Naive thymus-derived CD4-positive, alpha-beta T cell (primary cell): ENCODE data around the gene ZDHHC1. TPM values are rescaled to one million over a fixed set of nuclear protein-coding genes. Genes with fewer than 3 reads are reported as not detected.

Experiments
- ATAC-seq: fragments of 150-1000 bp; cut with Tn5 transposase; 2 replicates; pipeline ENCODE4 v1.10.0; 2021; ENCODE audit warnings: mild to moderate bottlenecking, moderate library complexity
- CTCF ChIA-PET: fragments of 350-600 bp; sonication (Branson Sonifier 250); formaldehyde crosslinking; loops from one replicate; lab custom pipeline; 2021; ENCODE audit warnings: antibody characterized with exemption; lab: Charles Lee
- POLR2A ChIA-PET: fragments of 350-600 bp; sonication (Branson Sonifier 250); formaldehyde crosslinking; loops from one replicate; lab custom pipeline; 2021; ENCODE audit warnings: antibody characterized with exemption, inconsistent platforms; lab: Charles Lee
- DNase-seq, 9 donors: peaks; one replicate each; pipeline versions ENCODE4 v3.0.0 to v3.0.0-alpha.2; 2020 to 2022; ENCODE audit warnings: mixed read lengths in 1 of 9
- H3K27ac ChIP-seq: one replicate; pipeline ENCODE4 v1.7.0; 2013; ENCODE audit warnings: mild to moderate bottlenecking, low read depth, low read length, moderate library complexity
- H3K27me3 ChIP-seq, 2 donors: one replicate each; pipeline ENCODE4 v1.7.0; 2013; ENCODE audit warnings: low read length in 2 of 2, mild to moderate bottlenecking in 2 of 2, moderate library complexity in 2 of 2; ENCODE audit not compliant: control insufficient read depth in 2 of 2, insufficient read depth in 2 of 2
- H3K36me3 ChIP-seq, 3 experiments: 1 replicate in 2 of 3; 2 replicates in 1 of 3; pipeline ENCODE4 v1.7.0; 2013; ENCODE audit warnings: low read length in 3 of 3, mild to moderate bottlenecking in 3 of 3, moderate library complexity in 1 of 3; ENCODE audit not compliant: insufficient read depth in 3 of 3, control insufficient read depth in 2 of 3
- H3K4me1 ChIP-seq, 2 donors: one replicate each; pipeline ENCODE4 v1.7.0; 2013; ENCODE audit warnings: low read length in 2 of 2, mild to moderate bottlenecking in 2 of 2, moderate library complexity in 1 of 2; ENCODE audit not compliant: control insufficient read depth in 2 of 2, insufficient read depth in 2 of 2
- H3K4me3 ChIP-seq: 2 replicates; pipeline ENCODE4 v1.7.0; 2013; ENCODE audit warnings: mild to moderate bottlenecking, low read length
- H3K9me3 ChIP-seq, 3 experiments: 1 replicate in 2 of 3; 2 replicates in 1 of 3; pipeline ENCODE4 v1.7.0; 2013; ENCODE audit warnings: low read length in 3 of 3; ENCODE audit not compliant: control insufficient read depth in 2 of 3
- H3K27ac Mint-ChIP-seq, 9 donors: one replicate each; pipeline ENCODE4 v1.8.0; 2020 to 2022; ENCODE audit warnings: mixed read lengths in 9 of 9, mild to moderate bottlenecking in 8 of 9, moderate library complexity in 5 of 9, inconsistent platforms in 2 of 9
- H3K27me3 Mint-ChIP-seq, 5 donors: one replicate each; pipeline ENCODE4 v1.8.0; 2021 to 2022; ENCODE audit warnings: mixed read lengths in 5 of 5, mild to moderate bottlenecking in 1 of 5
- H3K36me3 Mint-ChIP-seq, 5 donors: one replicate each; pipeline ENCODE4 v1.8.0; 2020 to 2022; ENCODE audit warnings: mixed read lengths in 5 of 5, mild to moderate bottlenecking in 3 of 5, inconsistent platforms in 1 of 5
- H3K4me1 Mint-ChIP-seq, 7 donors: one replicate each; pipeline ENCODE4 v1.8.0; 2020 to 2022; ENCODE audit warnings: mixed read lengths in 7 of 7, mild to moderate bottlenecking in 3 of 7, inconsistent platforms in 1 of 7
- H3K4me3 Mint-ChIP-seq, 10 donors: one replicate each; pipeline ENCODE4 v1.8.0; 2020 to 2022; ENCODE audit warnings: mild to moderate bottlenecking in 10 of 10, mixed read lengths in 10 of 10, moderate library complexity in 6 of 10, inconsistent platforms in 2 of 10
- H3K9me3 Mint-ChIP-seq, 11 donors: one replicate each; pipeline ENCODE4 v1.8.0; 2020 to 2022; ENCODE audit warnings: mixed read lengths in 11 of 11, mild to moderate bottlenecking in 4 of 11, inconsistent platforms in 1 of 11, moderate library complexity in 1 of 11
- intact Hi-C, 2 donors: fragments of 100-400 bp; cut with micrococcal nuclease; formaldehyde crosslinking; loops; one replicate each; pipeline ENCODE4 v1.15.1; 2023
- polyA plus RNA-seq, 2 donors: library from polyadenylated mRNA; unstranded; fragments of 300-500 nt; fragmentation: Illumina TruSeq; gene quantifications; one replicate each; pipeline ENCODE4 v1.2.3, GENCODE V29; 2021
- total RNA-seq, 6 experiments: library from RNA in 5 of 6; stranded (reverse) in 5 of 6; gene quantifications; 1 replicate in 5 of 6; 2 replicates in 1 of 6; pipeline ENCODE4 v1.2.3 and lab custom pipeline; 2021 to 2026

The ZDHHC1 gene
- total and polyA plus RNA-seq, 7 experiments from 2014 or later = 0.34 to 3.6 (median 0.48) TPM; not detected in 4

GRCh38 chr16:67438824-67439393, 22.6 kb upstream of the ZDHHC1 start:
- DNase-seq (no peak), ATAC-seq (no peak)
- Histone ChIP-seq H3K27me3 (no peaks in the 10 kb centered on the region), H3K9me3 (no peaks in the 10 kb centered on the region), H3K27ac (no peak overlapping the region), H3K4me1 (no peaks in the 10 kb centered on the region), H3K4me3 (no peak overlapping the region), H3K36me3 (peaks cover 0 to 65% (median 3%) of the 10 kb centered on the region in 3 experiments)
- Mint-ChIP-seq H3K27ac (peak overlapping the region in 1 of 9 donors; percentile 32), H3K36me3 (peaks cover 4 to 17% (median 4%) of the 10 kb centered on the region in 5 donors), H3K4me1 (peaks cover 0 to 3% (median 0%) of the 10 kb centered on the region in 7 donors), H3K9me3 (no peaks in the 10 kb centered on the region), H3K27me3 (peaks cover 0 to 2% (median 0%) of the 10 kb centered on the region in 5 donors), H3K4me3 (no peak overlapping the region)
- POLR2A ChIA-PET = interaction anchor here (0.5 kb wide), 1 partner anchor 94 kb away, joined by 5 read pairs; no protein-coding TSS in a partner anchor
- intact Hi-C loops = no loop called here
- CTCF ChIA-PET = no interaction called here

GRCh38 chr16:67438098-67438791, 22.0 kb upstream of the ZDHHC1 start:
- Mint-ChIP-seq H3K36me3 (peaks cover 4 to 16% (median 4%) of the 10 kb centered on the region in 5 donors), H3K4me3 (no peak overlapping the region), H3K9me3 (no peaks in the 10 kb centered on the region), H3K4me1 (peaks cover 0 to 3% (median 0%) of the 10 kb centered on the region in 7 donors), H3K27me3 (peaks cover 0 to 5% (median 0%) of the 10 kb centered on the region in 5 donors), H3K27ac (no peak overlapping the region)
- Histone ChIP-seq H3K27ac (no peak overlapping the region), H3K4me3 (no peak overlapping the region), H3K36me3 (peaks cover 0 to 58% (median 3%) of the 10 kb centered on the region in 3 experiments), H3K4me1 (no peaks in the 10 kb centered on the region), H3K9me3 (no peaks in the 10 kb centered on the region), H3K27me3 (no peaks in the 10 kb centered on the region)
- intact Hi-C loops = no loop called here
- ATAC-seq (no peak), DNase-seq (no peak)
- ChIA-PET CTCF (no interaction called here), POLR2A (interaction anchor here (0.5 kb wide), 1 partner anchor 94 kb away, joined by 5 read pairs; no protein-coding TSS in a partner anchor)

GRCh38 chr16:67437513-67437912, 21.2 kb upstream of the ZDHHC1 start:
- ATAC-seq (no peak), DNase-seq (no peak)
- intact Hi-C loops = no loop called here
- peaks cover 0 to 8% (median 0%) of the 10 kb centered on the region in 5 donors for H3K27me3 Mint-ChIP-seq
- Histone ChIP-seq H3K4me3 (no peak overlapping the region), H3K9me3 (no peaks in the 10 kb centered on the region), H3K27me3 (no peaks in the 10 kb centered on the region), H3K27ac (no peak overlapping the region), H3K4me1 (no peaks in the 10 kb centered on the region), H3K36me3 (peaks cover 0 to 51% (median 3%) of the 10 kb centered on the region in 3 experiments)
- ChIA-PET POLR2A (no interaction called here), CTCF (no interaction called here)
- no peaks in the 10 kb centered on the region for H3K9me3 Mint-ChIP-seq
- no peak overlapping the region for H3K4me3 Mint-ChIP-seq
- peaks cover 4 to 16% (median 4%) of the 10 kb centered on the region in 5 donors for H3K36me3 Mint-ChIP-seq
- H3K27ac Mint-ChIP-seq = no peak overlapping the region
- peaks cover 0 to 3% (median 0%) of the 10 kb centered on the region in 7 donors for H3K4me1 Mint-ChIP-seq

- no peak overlapping the region for H3K4me3 ChIP-seq
- intact Hi-C loops = no loop called here
- Mint-ChIP-seq H3K4me3 (no peak overlapping the region), H3K9me3 (no peaks in the 10 kb centered on the region), H3K4me1 (peaks cover 0 to 5% (median 0%) of the 10 kb centered on the region in 7 donors), H3K27me3 (peaks cover 0 to 14% (median 0%) of the 10 kb centered on the region in 5 donors), H3K27ac (no peak overlapping the region), H3K36me3 (peaks cover 2 to 16% (median 4%) of the 10 kb centered on the region in 5 donors)
- no peaks in the 10 kb centered on the region for H3K27me3 ChIP-seq
- no peak overlapping the region for H3K27ac ChIP-seq
- ChIA-PET POLR2A (no interaction called here), CTCF (no interaction called here)
- peaks cover 0 to 44% (median 3%) of the 10 kb centered on the region in 3 experiments for H3K36me3 ChIP-seq
- ATAC-seq (no peak), DNase-seq (no peak)
- peaks cover 0 to 1% of the 10 kb centered on the region in 2 donors for H3K4me1 ChIP-seq
- H3K9me3 ChIP-seq = no peaks in the 10 kb centered on the region
Observed at GRCh38 chr16:67436640-67437193, 20.4 kb upstream of the ZDHHC1 start.

GRCh38 chr16:67435758-67436164, 19.5 kb upstream of the ZDHHC1 start:
- POLR2A ChIA-PET = no interaction called here
- Mint-ChIP-seq H3K4me1 (peaks cover 0 to 8% (median 0%) of the 10 kb centered on the region in 7 donors), H3K27ac (peak overlapping the region in 1 of 9 donors; percentile 19), H3K27me3 (peaks cover 0 to 17% (median 0%) of the 10 kb centered on the region in 5 donors), H3K4me3 (no peak overlapping the region), H3K9me3 (no peaks in the 10 kb centered on the region), H3K36me3 (peaks cover 0 to 16% (median 4%) of the 10 kb centered on the region in 5 donors)
- ATAC-seq = no peak
- Histone ChIP-seq H3K27ac (no peak overlapping the region), H3K36me3 (peaks cover 0 to 35% (median 3%) of the 10 kb centered on the region in 3 experiments), H3K9me3 (no peaks in the 10 kb centered on the region), H3K4me3 (no peak overlapping the region), H3K27me3 (no peaks in the 10 kb centered on the region), H3K4me1 (peaks cover 0 to 5% of the 10 kb centered on the region in 2 donors)
- intact Hi-C loops = no loop called here
- CTCF ChIA-PET = no interaction called here
- no peak for DNase-seq

GRCh38 chr16:67433131-67433719, 16.9 kb upstream of the ZDHHC1 start:
- ATAC-seq (no peak), DNase-seq (no peak)
- POLR2A ChIA-PET = no interaction called here
- Mint-ChIP-seq H3K4me3 (peak overlapping the region in 1 of 10 donors; percentile 66), H3K27me3 (peaks cover 12 to 37% (median 20%) of the 10 kb centered on the region in 5 donors), H3K36me3 (peaks cover 0 to 5% (median under 1%) of the 10 kb centered on the region in 5 donors), H3K27ac (no peak overlapping the region), H3K4me1 (peaks cover 0 to 12% (median 4%) of the 10 kb centered on the region in 7 donors), H3K9me3 (peaks cover 0 to 1% (median 0%) of the 10 kb centered on the region in 11 donors)
- H3K9me3 ChIP-seq = no peaks in the 10 kb centered on the region
- H3K4me3 ChIP-seq = no peak overlapping the region
- H3K36me3 ChIP-seq = peaks cover 0 to 13% (median 0%) of the 10 kb centered on the region in 3 experiments
- H3K27ac ChIP-seq = no peak overlapping the region
- peaks cover 0 to 5% of the 10 kb centered on the region in 2 donors for H3K4me1 ChIP-seq
- intact Hi-C loops = no loop called here
- H3K27me3 ChIP-seq = peaks cover 5 to 11% of the 10 kb centered on the region in 2 donors
- CTCF ChIA-PET = interaction anchor here (0.6 kb wide), 1 partner anchor 206 kb away, joined by 3 read pairs; the partner anchor contains the start of gene TMEM208
